Keratinocyte (primary cell): Measurements from ENCODE around the gene MMS19. TPM values are rescaled to one million over a fixed set of nuclear protein-coding genes. Genes with fewer than 3 reads are reported as not detected.

Source experiments
- DNase-seq: peaks from one replicate; pipeline ENCODE4 v3.0.0-alpha.2; 2011; ENCODE audit warnings: low read depth, missing footprints, low spot score
- FAIRE-seq: peaks from 2 replicates; lab custom pipeline; 2011; peaks lifted over from hg19 to GRCh38; lab: Jason Lieb, UNC
- H2AFZ ChIP-seq: 2 replicates; pipeline ENCODE4 v1.6.0; 2012; ENCODE audit warnings: low read length, control low read depth, inconsistent platforms; ENCODE audit not compliant: control insufficient read depth
- H3K27ac ChIP-seq: 2 replicates; pipeline ENCODE4 v1.5.1; 2011; ENCODE audit warnings: low read length; ENCODE audit not compliant: control insufficient read depth, insufficient read depth
- H3K27me3 ChIP-seq: 3 replicates; pipeline ENCODE4 v1.6.0; 2011; ENCODE audit warnings: low read length; ENCODE audit not compliant: control insufficient read depth, insufficient read depth; ENCODE audit errors: extremely low read depth
- H3K36me3 ChIP-seq, 2 experiments: 2 replicates in 1 of 2; 3 replicates in 1 of 2; pipeline ENCODE4 v1.5.1; 2011; ENCODE audit warnings: low read length in 2 of 2, mild to moderate bottlenecking in 1 of 2; ENCODE audit not compliant: control insufficient read depth in 2 of 2, insufficient read depth in 2 of 2; ENCODE audit errors: extremely low read depth in 1 of 2
- H3K4me1 ChIP-seq: 3 replicates; pipeline ENCODE4 v1.5.1; 2011; ENCODE audit warnings: low read length; ENCODE audit not compliant: control insufficient read depth, insufficient read depth; ENCODE audit errors: extremely low read depth
- H3K4me2 ChIP-seq: 3 replicates; pipeline ENCODE4 v1.6.0; 2011; ENCODE audit warnings: low read depth, low read length; ENCODE audit not compliant: control insufficient read depth, insufficient read depth; ENCODE audit errors: extremely low read depth
- H3K4me3 ChIP-seq, 3 experiments: fragments of 200-600 bp in 1 of 3; sonication (generic) in 1 of 3; 2 replicates in 2 of 3; 3 replicates in 1 of 3; pipeline ENCODE4 v1.5.1; 2011 to 2016; ENCODE audit warnings: low read length in 3 of 3, mild to moderate bottlenecking in 3 of 3, control low read depth in 2 of 3, inconsistent platforms in 1 of 3, low read depth in 1 of 3, mixed read lengths in 1 of 3, mixed run types in 1 of 3, moderate library complexity in 1 of 3; ENCODE audit not compliant: control insufficient read depth in 2 of 3, insufficient read depth in 2 of 3; ENCODE audit errors: extremely low read depth in 1 of 3
- H3K79me2 ChIP-seq: 2 replicates; pipeline ENCODE4 v1.6.0; 2012; ENCODE audit warnings: low read length; ENCODE audit not compliant: control insufficient read depth, insufficient read depth
- H3K9ac ChIP-seq: 3 replicates; pipeline ENCODE4 v1.6.0; 2011; ENCODE audit warnings: low read length; ENCODE audit not compliant: control insufficient read depth, insufficient read depth; ENCODE audit errors: extremely low read depth
- H3K9me1 ChIP-seq: 3 replicates; pipeline ENCODE4 v1.6.0; 2011; ENCODE audit warnings: low read length; ENCODE audit not compliant: control insufficient read depth, insufficient read depth; ENCODE audit errors: extremely low read depth
- H3K9me3 ChIP-seq: 2 replicates; pipeline ENCODE4 v1.5.1; 2012; ENCODE audit warnings: low read depth, low read length; ENCODE audit not compliant: control insufficient read depth
- H4K20me1 ChIP-seq: 3 replicates; pipeline ENCODE4 v1.6.0; 2011; ENCODE audit warnings: low read length; ENCODE audit not compliant: control insufficient read depth, insufficient read depth; ENCODE audit errors: extremely low read depth
- CTCF ChIP-seq, 3 experiments: IDR thresholded peaks in 1 of 3; conservative IDR thresholded peaks in 1 of 3; optimal IDR thresholded peaks in 1 of 3; 2 replicates in 2 of 3; 3 replicates in 1 of 3; pipeline versions ENCODE3 to v1.5.1; 2011; ENCODE audit warnings: low read length in 3 of 3, mild to moderate bottlenecking in 3 of 3, moderate library complexity in 2 of 3, control low read depth in 1 of 3, inconsistent platforms in 1 of 3; ENCODE audit not compliant: insufficient read depth in 2 of 3; ENCODE audit errors: extremely low read depth in 1 of 3
- EZH2 ChIP-seq: IDR thresholded peaks from one replicate; pipeline ENCODE4 v1.6.1; 2012; ENCODE audit warnings: inconsistent platforms, mild to moderate bottlenecking, low read length, moderate library complexity
- dilution Hi-C: fragments of 300-500 bp; cut with MboI; formaldehyde crosslinking; loops from one replicate; pipeline ENCODE4 v1.7.0; 2020; ENCODE audit warnings: low sequenced_read_pairs; ENCODE audit not compliant: extremely low pct_ligation_motif_present
- polyA plus RNA-seq, 5 experiments: library from polyadenylated mRNA; depleted of rRNA in 3 of 5; stranded (reverse) in 3 of 5; stranded (forward) in 1 of 5; unstranded in 1 of 5; fragments of >200 nt; gene quantifications; 1 replicate in 1 of 5; 2 replicates in 3 of 5; 3 replicates in 1 of 5; pipeline versions ENCODE4 v1.2.1 to v1.2.3, GENCODE V29; 2011 to 2012; ENCODE audit warnings: missing spikeins in 2 of 5, low read depth in 1 of 5, low replicate concordance in 1 of 5

The MMS19 gene
- polyA plus RNA-seq, 1 donor (not counting 4 experiments of a cell fraction or from before 2014, with no cell fraction given): 72.5 TPM

- Histone ChIP-seq H3K9me3 (no peaks in the 10 kb centered on the region), H3K4me2 (peak overlapping the region; percentile 80), H3K27ac (peak overlapping the region; percentile 88), H3K36me3 (peaks cover 20 to 32% of the 10 kb centered on the region in 2 experiments), H3K27me3 (no peaks in the 10 kb centered on the region), H2AFZ (no peak overlapping the region), H3K4me1 (peaks cover 22% of the 10 kb centered on the region), H3K4me3 (peak overlapping the region; percentile 74 to 97 (median 95)), H3K79me2 (peaks cover 55% of the 10 kb centered on the region), H3K9me1 (no peaks in the 10 kb centered on the region), H4K20me1 (peaks cover 6% of the 10 kb centered on the region), H3K9ac (peak overlapping the region; percentile 94)
- dilution Hi-C loops: no loop called here
- FAIRE-seq (peak; percentile 58), DNase-seq (no peak)
- TF ChIP-seq CTCF (optimal IDR thresholded peaks at IDR 0.05 in 1 of 3, IDR thresholded peaks at IDR 0.05 in 1 of 3, conservative IDR thresholded peaks at IDR 0.05 in 1 of 3; ENCODE audit: extremely low read depth in 1 of 3, insufficient read depth in 2 of 3, low read length in 3 of 3) (no peak), EZH2 (no peak)
These were observed 70.5 kb downstream of the MMS19 start for GRCh38 chr10:97427571-97428179.

GRCh38 chr10:97426776-97427570 is 71.2 kb downstream of the MMS19 start:
- Histone ChIP-seq H3K36me3 (peaks cover 20 to 31% of the 10 kb centered on the region in 2 experiments), H3K9me3 (no peaks in the 10 kb centered on the region), H3K79me2 (peaks cover 55% of the 10 kb centered on the region), H3K4me2 (peak overlapping the region; percentile 80), H3K4me3 (peak overlapping the region; percentile 74 to 97 (median 95)), H2AFZ (no peak overlapping the region), H3K9me1 (no peaks in the 10 kb centered on the region), H3K4me1 (peaks cover 22% of the 10 kb centered on the region), H4K20me1 (peaks cover 6% of the 10 kb centered on the region), H3K27me3 (no peaks in the 10 kb centered on the region), H3K27ac (peak overlapping the region; percentile 88), H3K9ac (peak overlapping the region; percentile 94)
- TF ChIP-seq CTCF (optimal IDR thresholded peaks at IDR 0.05 in 1 of 3, IDR thresholded peaks at IDR 0.05 in 1 of 3, conservative IDR thresholded peaks at IDR 0.05 in 1 of 3; ENCODE audit: extremely low read depth in 1 of 3, insufficient read depth in 2 of 3, low read length in 3 of 3) (no peak), EZH2 (no peak)
- FAIRE-seq (no peak), DNase-seq (no peak)
- dilution Hi-C loops: no loop called here
